Vagina (tissue), 2 donors: Measurements from ENCODE around the gene RALGAPA1.

Experiments
- CTCF ChIP-seq, 3 experiments: fragments of 450-650 bp in 2 of 3; fragments of 200-600 bp in 1 of 3; sonication (generic) in 1 of 3; IDR thresholded peaks; one replicate each; pipeline ENCODE4 v1.5.1; 2017 to 2019; ENCODE audit warnings: antibody characterized with exemption in 3 of 3, mild to moderate bottlenecking in 2 of 3, moderate library complexity in 2 of 3
- POLR2AphosphoS5 ChIP-seq, 2 donors: sonication (generic); formaldehyde crosslinking; IDR thresholded peaks; one replicate each; pipeline ENCODE4 v1.9.0; 2017; ENCODE audit warnings: antibody characterized with exemption in 2 of 2, mild to moderate bottlenecking in 2 of 2, low read depth in 1 of 2; ENCODE audit not compliant: insufficient read depth in 1 of 2

- TF ChIP-seq CTCF (IDR thresholded peaks at IDR 0.05) (no peak), POLR2AphosphoS5 (IDR thresholded peaks at IDR 0.05; ENCODE audit: insufficient read depth in 1 of 2, low read depth in 1 of 2) (no peak)
Measured at GRCh38 chr14:35506927-35507326, 302.2 kb downstream of the RALGAPA1 start.
